Nephron (organoid): Measurements from ENCODE around the gene GTF3C5.
"Not testable (repeated sequence)": the region's sequence is repeated elsewhere in the genome, so short reads cannot be mapped to it uniquely, and the experiment has no call there.

Experiments
- H3K27ac Mint-ChIP-seq, 3 experiments: 2 replicates each; pipeline ENCODE4 v1.8.0; 2020; ENCODE audit warnings: mixed read lengths in 3 of 3, mild to moderate bottlenecking in 2 of 3, moderate library complexity in 1 of 3
- H3K27me3 Mint-ChIP-seq: 2 replicates; pipeline ENCODE4 v1.8.0; 2021; ENCODE audit warnings: low read depth, mild to moderate bottlenecking, moderate library complexity, mixed read lengths
- H3K36me3 Mint-ChIP-seq: 2 replicates; pipeline ENCODE4 v1.8.0; 2020; ENCODE audit warnings: low read depth, mixed read lengths
- H3K4me1 Mint-ChIP-seq: 2 replicates; pipeline ENCODE4 v1.8.0; 2020; ENCODE audit warnings: mixed read lengths
- H3K4me3 Mint-ChIP-seq, 3 experiments: 2 replicates each; pipeline ENCODE4 v1.8.0; 2020; ENCODE audit warnings: mild to moderate bottlenecking in 3 of 3, mixed read lengths in 3 of 3, moderate library complexity in 2 of 3
- H3K9me3 Mint-ChIP-seq: 2 replicates; pipeline ENCODE4 v1.8.0; 2020; ENCODE audit warnings: mixed read lengths
- TF ChIP-seq, protein P1 (sequence below), 3 experiments: fragments of 200-600 bp; sonication (generic); IDR thresholded peaks; one replicate each; pipeline ENCODE4 v1.5.0; 2021; ENCODE audit warnings: antibody characterized with exemption in 3 of 3; ENCODE audit not compliant: unreplicated experiment in 3 of 3

Gene GTF3C5

DNA sequence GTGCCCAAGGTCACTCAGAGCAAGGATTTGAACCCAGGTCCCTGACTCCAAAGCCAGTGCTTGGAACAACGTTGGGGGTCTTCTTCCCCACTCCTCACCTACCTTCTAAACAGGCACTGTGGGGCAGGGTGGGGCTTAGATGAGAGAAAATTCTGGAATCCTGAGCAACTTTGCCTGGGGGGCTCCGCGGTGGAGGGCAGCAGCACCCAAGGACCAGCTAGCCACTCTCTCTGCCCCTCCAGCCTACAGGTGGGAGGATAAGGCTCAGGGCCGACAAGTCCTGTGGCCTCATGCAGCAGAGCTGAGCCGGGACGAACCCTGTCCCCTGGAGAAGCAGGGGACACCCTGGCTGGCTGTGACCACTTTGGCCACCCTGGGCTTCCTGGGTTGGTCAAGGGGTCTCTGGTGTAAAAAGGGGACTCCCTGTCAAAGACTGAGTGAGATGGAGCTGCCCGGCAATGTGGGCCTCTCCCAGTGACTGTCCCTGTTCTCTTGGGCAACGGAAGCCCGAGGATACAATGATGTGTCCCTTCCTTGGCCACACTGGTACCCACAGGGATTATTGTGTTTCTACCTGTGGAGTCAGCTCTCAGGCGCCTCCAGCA is 57.5 kb downstream of the GTF3C5 start:
- no peaks in the 10 kb centered on the region for H3K27me3 Mint-ChIP-seq
- peaks cover 13% of the 10 kb centered on the region for H3K36me3 Mint-ChIP-seq
- no peak overlapping the region for H3K4me3 Mint-ChIP-seq
- TF ChIP-seq, protein P1, sequence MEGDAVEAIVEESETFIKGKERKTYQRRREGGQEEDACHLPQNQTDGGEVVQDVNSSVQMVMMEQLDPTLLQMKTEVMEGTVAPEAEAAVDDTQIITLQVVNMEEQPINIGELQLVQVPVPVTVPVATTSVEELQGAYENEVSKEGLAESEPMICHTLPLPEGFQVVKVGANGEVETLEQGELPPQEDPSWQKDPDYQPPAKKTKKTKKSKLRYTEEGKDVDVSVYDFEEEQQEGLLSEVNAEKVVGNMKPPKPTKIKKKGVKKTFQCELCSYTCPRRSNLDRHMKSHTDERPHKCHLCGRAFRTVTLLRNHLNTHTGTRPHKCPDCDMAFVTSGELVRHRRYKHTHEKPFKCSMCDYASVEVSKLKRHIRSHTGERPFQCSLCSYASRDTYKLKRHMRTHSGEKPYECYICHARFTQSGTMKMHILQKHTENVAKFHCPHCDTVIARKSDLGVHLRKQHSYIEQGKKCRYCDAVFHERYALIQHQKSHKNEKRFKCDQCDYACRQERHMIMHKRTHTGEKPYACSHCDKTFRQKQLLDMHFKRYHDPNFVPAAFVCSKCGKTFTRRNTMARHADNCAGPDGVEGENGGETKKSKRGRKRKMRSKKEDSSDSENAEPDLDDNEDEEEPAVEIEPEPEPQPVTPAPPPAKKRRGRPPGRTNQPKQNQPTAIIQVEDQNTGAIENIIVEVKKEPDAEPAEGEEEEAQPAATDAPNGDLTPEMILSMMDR (IDR thresholded peaks at IDR 0.05; ENCODE audit: unreplicated experiment in 3 of 3): no peak
- no peaks in the 10 kb centered on the region for H3K4me1 Mint-ChIP-seq
- no peaks in the 10 kb centered on the region for H3K9me3 Mint-ChIP-seq
- no peak overlapping the region for H3K27ac Mint-ChIP-seq

DNA sequence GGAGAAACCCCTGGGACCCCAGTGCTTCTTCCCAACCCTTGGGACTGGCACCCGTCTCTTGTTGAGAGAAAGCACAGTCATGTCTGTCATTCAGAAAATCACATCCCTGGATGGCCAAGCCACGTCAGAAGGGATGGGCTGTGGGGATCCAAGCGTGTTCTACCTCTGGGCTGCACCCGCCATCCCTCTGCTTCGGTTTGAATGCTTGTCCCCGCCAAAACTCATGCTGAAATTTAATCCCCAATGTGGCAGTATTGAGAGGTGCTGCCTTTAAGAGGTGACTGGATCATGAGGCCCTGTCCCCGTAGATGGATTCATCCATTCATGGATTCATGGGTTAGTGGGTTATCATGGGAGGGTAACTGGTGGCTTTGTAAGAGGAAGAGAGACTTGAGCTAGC is 58.0 kb downstream of the GTF3C5 start:
- Mint-ChIP-seq H3K4me3 (no peak overlapping the region), H3K9me3 (no peaks in the 10 kb centered on the region), H3K4me1 (no peaks in the 10 kb centered on the region), H3K27me3 (no peaks in the 10 kb centered on the region), H3K36me3 (peaks cover 13% of the 10 kb centered on the region), H3K27ac (no peak overlapping the region)
- TF ChIP-seq, protein P1 (IDR thresholded peaks at IDR 0.05; ENCODE audit: unreplicated experiment in 3 of 3): no peak

GRCh38 chr9:133089271-133089671 is 58.5 kb downstream of the GTF3C5 start:
- no peaks in the 10 kb centered on the region for H3K4me1 Mint-ChIP-seq
- H3K27me3 Mint-ChIP-seq: no peaks in the 10 kb centered on the region
- TF ChIP-seq, protein P1 (IDR thresholded peaks at IDR 0.05; ENCODE audit: unreplicated experiment in 3 of 3): no peak
- H3K36me3 Mint-ChIP-seq: peaks cover 13% of the 10 kb centered on the region
- H3K27ac Mint-ChIP-seq: no peak overlapping the region
- H3K9me3 Mint-ChIP-seq: no peaks in the 10 kb centered on the region
- H3K4me3 Mint-ChIP-seq: no peak overlapping the region

GRCh38 chr9:133090187-133090586 is 59.4 kb downstream of the GTF3C5 start:
- H3K27ac Mint-ChIP-seq: no peak overlapping the region
- H3K4me3 Mint-ChIP-seq: no peak overlapping the region
- TF ChIP-seq, protein P1 (IDR thresholded peaks at IDR 0.05; ENCODE audit: unreplicated experiment in 3 of 3): no peak
- peaks cover 19% of the 10 kb centered on the region for H3K36me3 Mint-ChIP-seq
- peaks cover 6% of the 10 kb centered on the region for H3K9me3 Mint-ChIP-seq
- no peaks in the 10 kb centered on the region for H3K4me1 Mint-ChIP-seq
- H3K27me3 Mint-ChIP-seq: no peaks in the 10 kb centered on the region

GRCh38 chr9:133090752-133091385 is 60.1 kb downstream of the GTF3C5 start:
- H3K36me3 Mint-ChIP-seq: peaks cover 26% of the 10 kb centered on the region
- H3K27ac Mint-ChIP-seq: no peak overlapping the region
- peaks cover 13% of the 10 kb centered on the region for H3K9me3 Mint-ChIP-seq
- no peak overlapping the region for H3K4me3 Mint-ChIP-seq
- TF ChIP-seq, protein P1 (IDR thresholded peaks at IDR 0.05; ENCODE audit: unreplicated experiment in 3 of 3): no peak
- H3K4me1 Mint-ChIP-seq: no peaks in the 10 kb centered on the region
- no peaks in the 10 kb centered on the region for H3K27me3 Mint-ChIP-seq

- not testable (repeated sequence) for H3K4me1 Mint-ChIP-seq, H3K27ac Mint-ChIP-seq, H3K27me3 Mint-ChIP-seq, H3K4me3 Mint-ChIP-seq
- H3K9me3 Mint-ChIP-seq: peaks cover 28% of the 10 kb centered on the region
- peaks cover 61% of the 10 kb centered on the region for H3K36me3 Mint-ChIP-seq
Measured at GRCh38 chr9:133094351-133094750, 63.6 kb downstream of the GTF3C5 start.
